Brain microvascular endothelial cell (primary cell): ENCODE measurements around the gene SPON2.

Experiments
- DNase-seq: peaks from one replicate; pipeline ENCODE4 v3.0.0-alpha.2; 2020
- H3K27ac ChIP-seq: fragments of 250-450 bp; sonication (Bioruptor Pico); 2 replicates; pipeline ENCODE4 v1.5.1; 2020; ENCODE audit warnings: mild to moderate bottlenecking, moderate library complexity
- H3K27me3 ChIP-seq: fragments of 250-450 bp; sonication (Bioruptor Pico); replicated peaks from 2 replicates; pipeline ENCODE4 v1.5.1; 2020; ENCODE audit warnings: mild to moderate bottlenecking
- H3K36me3 ChIP-seq: fragments of 250-450 bp; sonication (Bioruptor Pico); replicated peaks from 2 replicates; pipeline ENCODE4 v1.5.1; 2020; ENCODE audit warnings: mild to moderate bottlenecking
- H3K4me3 ChIP-seq: 2 replicates; pipeline ENCODE4 v1.5.1; 2011; ENCODE audit warnings: low read depth, mild to moderate bottlenecking, control low read depth, low read length, moderate library complexity
- CTCF ChIP-seq: IDR thresholded peaks from 2 replicates; pipeline ENCODE4 v1.5.1; 2011; ENCODE audit warnings: low read depth, mild to moderate bottlenecking, moderate library complexity, low read length, control low read depth, inconsistent platforms; ENCODE audit errors: missing control alignments
- in situ Hi-C: cut with HindIII; loops from 2 replicates; pipeline ENCODE4 v1.10.0; 2017; ENCODE audit warnings: low sequenced_read_pairs, low pct_ligation_motif_present

SPON2 gene

GRCh38 chr4:1217366-1217765, 45.0 kb upstream of the SPON2 start:
- TF ChIP-seq CTCF = no peak
- no peak for DNase-seq
- H3K4me3 ChIP-seq = no peak overlapping the region
- H3K27ac ChIP-seq = no peak overlapping the region
- in situ Hi-C loops = no loop called here
- H3K36me3 ChIP-seq = peaks cover 55% of the 10 kb centered on the region
- H3K27me3 ChIP-seq = no peaks in the 10 kb centered on the region

GRCh38 chr4:1216869-1217294, 44.5 kb upstream of the SPON2 start:
- H3K4me3 ChIP-seq = no peak overlapping the region

GRCh38 chr4:1216076-1216614, 43.8 kb upstream of the SPON2 start:
- no peak overlapping the region for H3K27ac ChIP-seq
- peaks cover 55% of the 10 kb centered on the region for H3K36me3 ChIP-seq
- H3K4me3 ChIP-seq = no peak overlapping the region
- in situ Hi-C loops = no loop called here
- DNase-seq = no peak
- H3K27me3 ChIP-seq = no peaks in the 10 kb centered on the region
- TF ChIP-seq CTCF = no peak

More at GRCh38 chr4:1216869-1217294, 44.5 kb upstream of the SPON2 start:
- H3K27me3 ChIP-seq = no peaks in the 10 kb centered on the region
- DNase-seq = no peak
- H3K36me3 ChIP-seq = peaks cover 57% of the 10 kb centered on the region
- H3K27ac ChIP-seq = no peak overlapping the region
- no peak for TF ChIP-seq CTCF
- in situ Hi-C loops = no loop called here

GRCh38 chr4:1215141-1216075, 43.0 kb upstream of the SPON2 start:
- DNase-seq = no peak
- Histone ChIP-seq H3K4me3 (no peak overlapping the region), H3K36me3 (peaks cover 49% of the 10 kb centered on the region), H3K27me3 (no peaks in the 10 kb centered on the region), H3K27ac (no peak overlapping the region)
- in situ Hi-C loops = no loop called here
- no peak for TF ChIP-seq CTCF

- no peak overlapping the region for H3K27ac ChIP-seq
- no peaks in the 10 kb centered on the region for H3K27me3 ChIP-seq
- in situ Hi-C loops = no loop called here
- TF ChIP-seq CTCF = no peak
- H3K4me3 ChIP-seq = no peak overlapping the region
- no peak for DNase-seq
- peaks cover 49% of the 10 kb centered on the region for H3K36me3 ChIP-seq
Measured at GRCh38 chr4:1214101-1215095, 42.0 kb upstream of the SPON2 start.
